HepG2 (cell line): ENCODE results near the gene ZNF324B. TPM values are rescaled to one million over a fixed set of nuclear protein-coding genes. Genes with fewer than 3 reads are reported as not detected.

Experiments
- ATF7-NPFF ChIP-seq: sonication (generic); formaldehyde crosslinking; IDR thresholded peaks from 2 replicates; pipeline ENCODE4 v1.8.1; 2023; ENCODE audit warnings: mild to moderate bottlenecking, low read depth, missing genetic modification reagents, moderate library complexity
- BRCA1 ChIP-seq: sonication (generic); formaldehyde crosslinking; IDR thresholded peaks from 2 replicates; pipeline ENCODE4 v1.4.0; 2020; ENCODE audit warnings: missing genetic modification reagents
- CSRNP1 ChIP-seq: sonication (generic); formaldehyde crosslinking; IDR thresholded peaks from 2 replicates; pipeline ENCODE4 v1.8.1; 2023; ENCODE audit warnings: mild to moderate bottlenecking, missing genetic modification reagents
- FOXP1 ChIP-seq, 2 experiments: fragments of 450-650 bp in 1 of 2; IDR thresholded peaks; 2 replicates each; pipeline ENCODE4 v1.6.1; 2017 to 2018; ENCODE audit warnings: antibody characterized with exemption in 1 of 2
- HIVEP1 ChIP-seq: sonication (generic); formaldehyde crosslinking; IDR thresholded peaks from 2 replicates; pipeline ENCODE4 v1.4.0; 2020; ENCODE audit warnings: mild to moderate bottlenecking, missing genetic modification reagents
- MLXIP ChIP-seq: sonication (generic); formaldehyde crosslinking; IDR thresholded peaks from 2 replicates; pipeline ENCODE4 v1.9.0; 2021; ENCODE audit warnings: missing genetic modification reagents, borderline replicate concordance
- PBX3 ChIP-seq: sonication (generic); formaldehyde crosslinking; IDR thresholded peaks from 2 replicates; pipeline ENCODE4 v1.8.1; 2023; ENCODE audit warnings: missing genetic modification reagents, inconsistent platforms, borderline replicate concordance
- REPIN1 ChIP-seq: sonication (generic); formaldehyde crosslinking; IDR thresholded peaks from 2 replicates; pipeline ENCODE4 v1.8.0; 2022; ENCODE audit warnings: missing genetic modification reagents, low read depth, mild to moderate bottlenecking, borderline replicate concordance
- SNAPC2 ChIP-seq: sonication (generic); formaldehyde crosslinking; IDR thresholded peaks from 2 replicates; pipeline ENCODE4 v1.8.1; 2022; ENCODE audit warnings: mild to moderate bottlenecking, missing genetic modification reagents
- STAG1 ChIP-seq: sonication (generic); formaldehyde crosslinking; IDR thresholded peaks from 2 replicates; pipeline ENCODE4 v1.4.0; 2020; ENCODE audit warnings: missing genetic modification reagents
- THAP11 ChIP-seq: IDR thresholded peaks from 2 replicates; pipeline ENCODE4 v1.6.1; 2016; ENCODE audit warnings: missing biosample characterization, missing genetic modification reagents
- ZBTB25 ChIP-seq: IDR thresholded peaks from 2 replicates; pipeline ENCODE4 v1.6.1; 2018; ENCODE audit warnings: missing genetic modification reagents
- ZNF225 ChIP-seq: sonication (generic); formaldehyde crosslinking; IDR thresholded peaks from 2 replicates; pipeline ENCODE4 v1.4.0; 2020; ENCODE audit warnings: mild to moderate bottlenecking, missing genetic modification reagents
- ZNF354B ChIP-seq: sonication (generic); formaldehyde crosslinking; IDR thresholded peaks from 2 replicates; pipeline ENCODE4 v1.8.0; 2022; ENCODE audit warnings: mild to moderate bottlenecking, missing genetic modification reagents
- ZNF558 ChIP-seq: sonication (generic); formaldehyde crosslinking; IDR thresholded peaks from 2 replicates; pipeline ENCODE4 v1.9.0; 2022; ENCODE audit warnings: mild to moderate bottlenecking, missing genetic modification reagents, borderline replicate concordance
- ZNF580 ChIP-seq: IDR thresholded peaks from 2 replicates; pipeline ENCODE4 v1.6.1; 2016; ENCODE audit warnings: low read depth, borderline replicate concordance
- ZNF605 ChIP-seq: sonication (generic); formaldehyde crosslinking; IDR thresholded peaks from 2 replicates; pipeline ENCODE4 v1.8.0; 2022; ENCODE audit warnings: mild to moderate bottlenecking, missing genetic modification reagents
- ZSCAN20 ChIP-seq: sonication (generic); formaldehyde crosslinking; IDR thresholded peaks from 2 replicates; pipeline ENCODE4 v1.4.0; 2020; ENCODE audit warnings: missing genetic modification reagents, mild to moderate bottlenecking, borderline replicate concordance
- polyA plus RNA-seq, 8 experiments: library from polyadenylated mRNA; depleted of rRNA in 3 of 8; stranded (reverse) in 7 of 8; unstranded in 1 of 8; fragments of >200 nt; fragmentation: Illumina TruSeq in 4 of 8; extraction: Trizol in 4 of 8; gene quantifications; 2 replicates each; pipeline versions ENCODE4 v1.2.1 to v1.2.3, GENCODE V29; 2011 to 2016; ENCODE audit warnings: low read depth in 4 of 8, missing spikeins in 1 of 8, mixed read lengths in 1 of 8; ENCODE audit not compliant: insufficient read depth in 1 of 8
- total RNA-seq, 5 experiments: library from RNA; depleted of rRNA; stranded (reverse); fragments of >200 nt; fragmentation: Illumina TruSeq; extraction: Trizol; gene quantifications; 2 replicates each; pipeline ENCODE4 v1.2.3, GENCODE V29; 2016; ENCODE audit warnings: low read depth in 1 of 5
- TF ChIP-seq, protein P1 (sequence below): sonication (generic); formaldehyde crosslinking; IDR thresholded peaks from 2 replicates; pipeline ENCODE4 v1.8.1; 2023; ENCODE audit warnings: mild to moderate bottlenecking, missing genetic modification reagents
- TF ChIP-seq, protein P2 (sequence below): sonication (generic); formaldehyde crosslinking; IDR thresholded peaks from 2 replicates; pipeline ENCODE4 v1.4.0; 2020; ENCODE audit warnings: mild to moderate bottlenecking, missing genetic modification reagents

Gene ZNF324B
- total and polyA plus RNA-seq, 2 of the 13 experiments (the other 11 are each of a cell fraction or from before 2014, with no cell fraction given): 0.53 to 3.0 TPM

DNA sequence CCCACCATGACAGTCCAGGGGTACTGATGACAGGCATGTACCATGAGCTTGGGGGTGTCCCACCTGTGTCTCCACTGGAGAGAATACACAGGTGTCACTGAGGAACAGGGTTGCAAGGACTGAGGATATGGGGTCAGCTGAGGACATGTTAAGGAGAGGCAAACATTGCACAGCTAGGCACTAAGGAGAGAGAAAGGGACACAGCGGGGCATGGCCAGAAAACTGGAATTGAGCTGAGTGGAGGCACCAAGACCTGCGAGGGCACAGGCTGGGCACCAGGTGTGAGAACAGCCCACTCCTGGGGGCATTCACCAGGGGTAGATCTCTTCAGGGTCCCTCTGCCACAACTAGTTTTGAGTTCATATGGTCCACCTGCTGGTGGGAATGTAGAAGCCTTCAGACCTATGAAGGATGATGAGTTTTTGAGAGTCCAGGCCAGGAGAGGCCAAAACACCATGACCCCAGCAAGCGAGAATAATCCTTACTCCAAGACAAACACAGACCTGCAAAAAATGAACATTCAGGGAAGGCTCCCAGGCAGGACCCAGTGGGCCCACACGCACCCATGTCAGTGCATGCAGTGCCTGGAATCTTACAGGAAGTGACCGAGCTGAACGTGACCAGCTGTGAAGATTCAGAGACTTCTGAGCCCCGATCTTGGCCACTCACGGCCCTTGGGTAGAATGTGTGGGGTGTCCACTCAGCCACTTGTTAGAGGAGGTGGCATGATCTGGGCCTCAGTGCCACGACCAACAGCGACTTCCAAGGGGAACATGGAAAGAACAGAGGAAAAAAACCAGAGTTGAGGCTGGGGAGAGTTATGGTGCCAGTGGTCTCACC lies 44.4 kb upstream of the ZNF324B start (continued):
- TF ChIP-seq BRCA1 (CRISPR knock-in tag): no peak
- TF ChIP-seq REPIN1 (CRISPR knock-in tag): no peak
- TF ChIP-seq FOXP1 (IDR thresholded peaks at IDR 0.05): no peak
- TF ChIP-seq FOXP1 (CRISPR knock-in tag; IDR thresholded peaks at IDR 0.05): no peak
- no peak for TF ChIP-seq ZSCAN20 (CRISPR knock-in tag)
- no peak for TF ChIP-seq PBX3 (CRISPR knock-in tag)
- TF ChIP-seq THAP11 (CRISPR knock-in tag): peak; percentile 50
- TF ChIP-seq MLXIP (CRISPR knock-in tag): no peak
- no peak for TF ChIP-seq ZBTB25
- no peak for TF ChIP-seq CSRNP1 (CRISPR knock-in tag)
- TF ChIP-seq, protein P1, sequence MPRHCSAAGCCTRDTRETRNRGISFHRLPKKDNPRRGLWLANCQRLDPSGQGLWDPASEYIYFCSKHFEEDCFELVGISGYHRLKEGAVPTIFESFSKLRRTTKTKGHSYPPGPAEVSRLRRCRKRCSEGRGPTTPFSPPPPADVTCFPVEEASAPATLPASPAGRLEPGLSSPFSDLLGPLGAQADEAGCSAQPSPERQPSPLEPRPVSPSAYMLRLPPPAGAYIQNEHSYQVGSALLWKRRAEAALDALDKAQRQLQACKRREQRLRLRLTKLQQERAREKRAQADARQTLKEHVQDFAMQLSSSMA (CRISPR knock-in tag): no peak
- no peak for TF ChIP-seq ZNF580 (CRISPR knock-in tag)
- TF ChIP-seq SNAPC2 (CRISPR knock-in tag): 0 out of 2 replicates have a peak, but pooled peaks have one; percentile 15
- no peak for TF ChIP-seq ZNF558 (CRISPR knock-in tag)
- TF ChIP-seq ATF7-NPFF (CRISPR knock-in tag): peak; percentile 5; the same call in 1 of the 2 replicates
- TF ChIP-seq ZNF354B (CRISPR knock-in tag): no peak
- peak; percentile 30; the same call in 1 of the 2 replicates for TF ChIP-seq STAG1 (CRISPR knock-in tag)
- no peak for TF ChIP-seq HIVEP1 (CRISPR knock-in tag)
- TF ChIP-seq ZNF225 (CRISPR knock-in tag): no peak
- TF ChIP-seq, protein P2, sequence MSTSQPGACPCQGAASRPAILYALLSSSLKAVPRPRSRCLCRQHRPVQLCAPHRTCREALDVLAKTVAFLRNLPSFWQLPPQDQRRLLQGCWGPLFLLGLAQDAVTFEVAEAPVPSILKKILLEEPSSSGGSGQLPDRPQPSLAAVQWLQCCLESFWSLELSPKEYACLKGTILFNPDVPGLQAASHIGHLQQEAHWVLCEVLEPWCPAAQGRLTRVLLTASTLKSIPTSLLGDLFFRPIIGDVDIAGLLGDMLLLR (CRISPR knock-in tag): no peak
- TF ChIP-seq ZNF605 (CRISPR knock-in tag): peak; percentile 60; the same call in 1 of the 2 replicates
